HEK293T (cell line): Measurements from ENCODE around the gene EXD3.

Source experiments
- BHLHE40 ChIP-seq: fragments of 450-650 bp; IDR thresholded peaks from 2 replicates; pipeline ENCODE4 v1.6.1; 2016; ENCODE audit warnings: mild to moderate bottlenecking, moderate library complexity, borderline replicate concordance
- CTBP1 ChIP-seq: fragments of 450-650 bp; IDR thresholded peaks from 2 replicates; pipeline ENCODE4 v1.6.1; 2016; ENCODE audit warnings: borderline replicate concordance
- ELF4 ChIP-seq: fragments of 450-650 bp; IDR thresholded peaks from 2 replicates; pipeline ENCODE4 v1.6.1; 2017; ENCODE audit warnings: antibody characterized with exemption
- FOXA1 ChIP-seq: fragments of 450-650 bp; IDR thresholded peaks from 2 replicates; pipeline ENCODE4 v1.6.1; 2016; ENCODE audit warnings: mild to moderate bottlenecking
- FOXK2 ChIP-seq: fragments of 450-650 bp; IDR thresholded peaks from 2 replicates; pipeline ENCODE4 v1.6.1; 2016; ENCODE audit warnings: mild to moderate bottlenecking
- FOXM1 ChIP-seq: fragments of 450-650 bp; IDR thresholded peaks from 2 replicates; pipeline ENCODE4 v1.6.1; 2017; ENCODE audit warnings: mild to moderate bottlenecking, borderline replicate concordance
- HDGF ChIP-seq: fragments of 450-650 bp; IDR thresholded peaks from 2 replicates; pipeline ENCODE4 v1.6.1; 2017; ENCODE audit warnings: antibody characterized with exemption, borderline replicate concordance
- L3MBTL2 ChIP-seq: fragments of 450-650 bp; conservative IDR thresholded peaks from 2 replicates; pipeline ENCODE4 v1.6.1; 2016; ENCODE audit warnings: mild to moderate bottlenecking
- NFRKB ChIP-seq: fragments of 450-650 bp; IDR thresholded peaks from 2 replicates; pipeline ENCODE4 v1.6.1; 2016; ENCODE audit warnings: mild to moderate bottlenecking, moderate library complexity
- SP1 ChIP-seq: fragments of 450-650 bp; IDR thresholded peaks from 2 replicates; pipeline ENCODE4 v1.6.1; 2017
- SUZ12 ChIP-seq: fragments of 450-650 bp; IDR thresholded peaks from 2 replicates; pipeline ENCODE4 v1.6.1; 2016; ENCODE audit warnings: mild to moderate bottlenecking
- TARDBP ChIP-seq: fragments of 450-650 bp; IDR thresholded peaks from 2 replicates; pipeline ENCODE4 v1.6.1; 2016
- ZNF384 ChIP-seq: fragments of 450-650 bp; IDR thresholded peaks from 2 replicates; pipeline ENCODE4 v1.6.1; 2016
- TF ChIP-seq, protein P1 (sequence below): fragments of 450-650 bp; IDR thresholded peaks from 2 replicates; pipeline ENCODE4 v1.6.1; 2016

DNA sequence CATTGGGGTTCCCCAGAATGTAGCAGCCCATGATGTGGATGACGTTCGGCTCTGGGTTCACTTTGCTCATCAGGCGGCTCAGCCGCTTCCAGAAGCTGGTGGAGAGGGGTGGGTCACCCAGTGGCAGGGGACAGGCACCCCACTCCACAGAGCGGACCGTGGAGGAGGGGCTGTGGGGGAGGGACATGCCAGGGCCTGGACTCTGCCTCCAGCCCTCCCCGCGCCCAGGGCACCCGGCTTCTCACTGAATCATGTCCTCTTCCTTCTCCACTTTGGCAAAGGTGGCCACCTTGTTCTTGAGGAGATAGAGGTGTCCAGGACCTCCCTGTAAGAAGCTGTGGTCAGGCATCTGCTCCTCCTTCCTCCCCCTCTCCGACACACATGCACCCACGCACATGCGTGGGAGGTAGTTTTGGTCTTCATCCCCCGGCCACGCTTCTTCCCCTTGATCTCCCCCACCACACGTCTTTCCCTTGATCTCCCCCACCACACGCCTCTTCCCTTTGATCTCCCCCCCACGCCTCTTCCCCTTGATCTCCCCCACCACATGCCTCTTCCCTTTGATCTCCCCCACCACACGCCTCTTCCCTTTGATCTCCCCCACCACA, 27.1 kb upstream of the EXD3 start:
- TF ChIP-seq HDGF (no peak), TARDBP (no peak), FOXM1 (no peak), SP1 (no peak), FOXK2 (no peak), NFRKB (no peak), L3MBTL2 (no peak), BHLHE40 (no peak), FOXA1 (no peak), ZNF384 (no peak), SUZ12 (no peak), CTBP1 (no peak), ELF4 (no peak)
- TF ChIP-seq, protein P1, sequence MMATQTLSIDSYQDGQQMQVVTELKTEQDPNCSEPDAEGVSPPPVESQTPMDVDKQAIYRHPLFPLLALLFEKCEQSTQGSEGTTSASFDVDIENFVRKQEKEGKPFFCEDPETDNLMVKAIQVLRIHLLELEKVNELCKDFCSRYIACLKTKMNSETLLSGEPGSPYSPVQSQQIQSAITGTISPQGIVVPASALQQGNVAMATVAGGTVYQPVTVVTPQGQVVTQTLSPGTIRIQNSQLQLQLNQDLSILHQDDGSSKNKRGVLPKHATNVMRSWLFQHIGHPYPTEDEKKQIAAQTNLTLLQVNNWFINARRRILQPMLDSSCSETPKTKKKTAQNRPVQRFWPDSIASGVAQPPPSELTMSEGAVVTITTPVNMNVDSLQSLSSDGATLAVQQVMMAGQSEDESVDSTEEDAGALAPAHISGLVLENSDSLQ: no peak
